Osteocyte (in vitro differentiated cells): Measurements from ENCODE around the gene USP46. TPM values are rescaled to one million over a fixed set of nuclear protein-coding genes. Genes with fewer than 3 reads are reported as not detected.

Experiments used
- DNase-seq: peaks from one replicate; pipeline ENCODE4 v3.0.0; 2021; ENCODE audit warnings: mixed read lengths; ENCODE audit not compliant: unreplicated experiment; ENCODE audit errors: extremely low spot score
- H3K27ac Mint-ChIP-seq: one replicate; pipeline ENCODE4 v1.8.0; 2021; ENCODE audit warnings: mild to moderate bottlenecking, mixed read lengths; ENCODE audit not compliant: unreplicated experiment
- H3K27me3 Mint-ChIP-seq: one replicate; pipeline ENCODE4 v1.8.0; 2021; ENCODE audit warnings: mixed read lengths; ENCODE audit not compliant: unreplicated experiment
- H3K36me3 Mint-ChIP-seq: one replicate; pipeline ENCODE4 v1.8.0; 2021; ENCODE audit warnings: mixed read lengths; ENCODE audit not compliant: unreplicated experiment
- H3K4me1 Mint-ChIP-seq: one replicate; pipeline ENCODE4 v1.8.0; 2021; ENCODE audit warnings: mixed read lengths; ENCODE audit not compliant: unreplicated experiment
- H3K4me3 Mint-ChIP-seq: one replicate; pipeline ENCODE4 v1.8.0; 2021; ENCODE audit warnings: mild to moderate bottlenecking, moderate library complexity, mixed read lengths; ENCODE audit not compliant: unreplicated experiment
- H3K9me3 Mint-ChIP-seq: one replicate; pipeline ENCODE4 v1.8.0; 2021; ENCODE audit warnings: mixed read lengths; ENCODE audit not compliant: unreplicated experiment
- total RNA-seq: library from RNA; stranded (reverse); gene quantifications from 2 replicates; pipeline ENCODE4 v1.2.1, GENCODE V29; 2021
- TF ChIP-seq, protein P1 (sequence below): fragments of 200-600 bp; sonication (generic); IDR thresholded peaks from 2 replicates; pipeline ENCODE4 v1.5.0; 2021; ENCODE audit warnings: antibody characterized with exemption, mild to moderate bottlenecking, moderate library complexity

USP46 gene
- total RNA-seq, 1 donor from 2014 or later = 18.8 TPM

DNA sequence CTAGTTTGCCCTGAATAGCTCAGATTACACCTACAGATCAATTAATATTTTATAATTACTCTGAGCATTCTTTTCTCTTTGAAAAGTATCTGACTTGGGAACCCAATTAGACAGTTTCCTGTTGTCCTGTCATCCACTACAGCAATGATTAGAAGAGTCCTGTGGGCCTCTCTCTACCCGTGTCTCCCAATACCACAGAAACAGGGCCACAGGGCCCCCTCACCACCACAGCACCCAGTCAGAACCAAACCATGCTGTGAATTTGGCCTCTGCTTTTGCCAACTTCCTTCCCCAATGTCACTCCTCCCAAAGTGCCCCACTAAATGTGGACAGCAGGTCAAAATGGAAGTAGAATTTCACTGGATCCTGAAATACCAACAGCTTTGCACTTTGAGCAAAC lies 10.3 kb downstream of the USP46 start:
- Mint-ChIP-seq H3K9me3 (no peaks in the 10 kb centered on the region), H3K27me3 (no peaks in the 10 kb centered on the region), H3K4me1 (peaks cover 19% of the 10 kb centered on the region), H3K36me3 (peaks cover 4% of the 10 kb centered on the region), H3K4me3 (no peak overlapping the region), H3K27ac (no peak overlapping the region)
- TF ChIP-seq, protein P1, sequence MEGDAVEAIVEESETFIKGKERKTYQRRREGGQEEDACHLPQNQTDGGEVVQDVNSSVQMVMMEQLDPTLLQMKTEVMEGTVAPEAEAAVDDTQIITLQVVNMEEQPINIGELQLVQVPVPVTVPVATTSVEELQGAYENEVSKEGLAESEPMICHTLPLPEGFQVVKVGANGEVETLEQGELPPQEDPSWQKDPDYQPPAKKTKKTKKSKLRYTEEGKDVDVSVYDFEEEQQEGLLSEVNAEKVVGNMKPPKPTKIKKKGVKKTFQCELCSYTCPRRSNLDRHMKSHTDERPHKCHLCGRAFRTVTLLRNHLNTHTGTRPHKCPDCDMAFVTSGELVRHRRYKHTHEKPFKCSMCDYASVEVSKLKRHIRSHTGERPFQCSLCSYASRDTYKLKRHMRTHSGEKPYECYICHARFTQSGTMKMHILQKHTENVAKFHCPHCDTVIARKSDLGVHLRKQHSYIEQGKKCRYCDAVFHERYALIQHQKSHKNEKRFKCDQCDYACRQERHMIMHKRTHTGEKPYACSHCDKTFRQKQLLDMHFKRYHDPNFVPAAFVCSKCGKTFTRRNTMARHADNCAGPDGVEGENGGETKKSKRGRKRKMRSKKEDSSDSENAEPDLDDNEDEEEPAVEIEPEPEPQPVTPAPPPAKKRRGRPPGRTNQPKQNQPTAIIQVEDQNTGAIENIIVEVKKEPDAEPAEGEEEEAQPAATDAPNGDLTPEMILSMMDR = no peak
- no peak for DNase-seq

DNA sequence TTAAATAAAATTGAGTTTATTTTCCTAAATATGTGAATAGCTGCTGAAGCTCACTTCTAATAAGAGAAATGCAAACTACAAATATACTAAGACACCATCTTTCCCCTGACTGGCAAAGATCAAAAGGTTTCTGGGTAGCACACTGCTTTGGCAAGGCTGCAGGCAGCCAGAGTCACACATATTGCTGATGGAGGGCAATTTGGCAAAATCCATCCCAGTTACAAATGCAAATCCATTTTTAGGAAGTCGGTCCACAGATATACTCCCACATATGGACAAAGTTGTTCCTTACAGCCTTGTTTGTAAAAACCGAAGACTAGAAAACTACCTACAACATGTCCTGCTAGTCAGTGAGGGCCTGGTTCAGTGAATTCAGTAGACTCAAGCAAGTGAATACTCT lies 12.4 kb downstream of the USP46 start:
- H3K36me3 Mint-ChIP-seq = peaks cover under 1% of the 10 kb centered on the region
- no peak overlapping the region for H3K27ac Mint-ChIP-seq
- no peaks in the 10 kb centered on the region for H3K9me3 Mint-ChIP-seq
- peaks cover 24% of the 10 kb centered on the region for H3K4me1 Mint-ChIP-seq
- no peak for DNase-seq
- H3K27me3 Mint-ChIP-seq = no peaks in the 10 kb centered on the region
- H3K4me3 Mint-ChIP-seq = no peak overlapping the region
- TF ChIP-seq, protein P1 = no peak

DNA sequence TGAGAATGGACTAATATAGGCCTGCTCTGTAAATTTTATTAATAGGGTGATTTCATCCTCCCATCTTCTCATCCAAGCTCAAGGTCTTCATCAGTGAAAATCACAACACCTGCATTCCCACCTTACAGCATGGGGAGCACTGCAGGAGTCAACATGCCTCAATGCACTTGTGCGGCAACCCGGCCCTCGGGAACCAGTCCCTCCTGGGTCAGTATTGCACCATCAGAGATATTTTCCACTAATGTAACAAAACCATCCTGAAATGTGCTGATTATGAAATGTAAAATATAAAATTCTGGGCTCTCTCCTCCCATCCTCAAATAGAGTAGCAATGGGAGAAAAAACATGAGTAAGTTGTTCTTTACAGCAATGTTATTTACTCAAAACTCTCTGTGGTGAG lies 13.0 kb downstream of the USP46 start:
- H3K4me3 Mint-ChIP-seq = no peak overlapping the region
- H3K27me3 Mint-ChIP-seq = no peaks in the 10 kb centered on the region
- TF ChIP-seq, protein P1 = no peak
- H3K36me3 Mint-ChIP-seq = no peaks in the 10 kb centered on the region
- peaks cover 30% of the 10 kb centered on the region for H3K4me1 Mint-ChIP-seq
- no peak overlapping the region for H3K27ac Mint-ChIP-seq
- H3K9me3 Mint-ChIP-seq = no peaks in the 10 kb centered on the region
- DNase-seq = no peak

DNA sequence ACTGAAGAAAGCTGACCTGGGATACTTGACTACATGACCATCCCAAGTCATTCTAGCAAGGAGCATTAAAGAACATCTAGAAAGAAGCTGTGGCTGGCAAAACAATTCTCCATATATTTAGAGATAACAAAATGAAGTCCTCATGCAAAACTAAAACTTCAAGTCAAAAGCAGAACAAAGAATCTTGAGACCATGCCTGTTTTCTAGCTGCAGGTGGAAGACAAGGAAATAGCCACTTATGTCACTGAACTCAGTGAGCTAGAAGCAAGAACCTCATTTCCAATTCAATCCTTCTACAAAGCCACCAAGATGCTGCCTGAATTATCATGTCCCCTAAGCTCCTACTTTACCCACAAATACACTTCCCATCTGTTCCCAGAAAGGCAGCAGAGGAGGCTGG lies 13.8 kb downstream of the USP46 start:
- DNase-seq = no peak
- Mint-ChIP-seq H3K4me3 (no peak overlapping the region), H3K36me3 (no peaks in the 10 kb centered on the region), H3K27ac (no peak overlapping the region), H3K9me3 (no peaks in the 10 kb centered on the region), H3K4me1 (peaks cover 33% of the 10 kb centered on the region), H3K27me3 (no peaks in the 10 kb centered on the region)
- TF ChIP-seq, protein P1 = no peak

DNA sequence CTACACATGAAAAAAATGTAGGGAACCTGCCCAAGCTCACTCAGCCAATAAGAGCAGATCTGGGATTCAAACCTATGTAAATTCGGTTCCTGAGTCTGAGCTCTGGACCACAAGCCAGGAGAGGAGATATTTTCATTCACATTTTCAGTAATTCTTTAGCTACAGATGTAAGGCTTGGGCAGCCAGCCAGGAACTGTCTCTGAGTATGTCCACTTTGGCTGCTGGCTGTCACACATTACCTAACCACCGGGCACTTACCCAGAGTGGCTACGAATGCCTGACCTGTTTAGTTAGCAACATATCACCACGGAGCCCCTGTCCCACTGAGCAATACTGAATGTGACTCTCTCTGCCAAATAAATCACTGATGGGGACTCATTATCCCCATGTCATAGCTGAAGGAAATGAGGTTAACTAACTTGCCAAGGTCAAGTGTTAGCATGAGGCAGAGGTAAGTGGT lies 15.3 kb downstream of the USP46 start:
- H3K4me3 Mint-ChIP-seq = no peak overlapping the region
- no peak for DNase-seq
- no peak overlapping the region for H3K27ac Mint-ChIP-seq
- TF ChIP-seq, protein P1 = no peak
- H3K4me1 Mint-ChIP-seq = peaks cover 30% of the 10 kb centered on the region
- no peaks in the 10 kb centered on the region for H3K36me3 Mint-ChIP-seq
- H3K9me3 Mint-ChIP-seq = no peaks in the 10 kb centered on the region
- no peaks in the 10 kb centered on the region for H3K27me3 Mint-ChIP-seq
